ENCODE data around the gene SLC9A3.
A peak's percentile ranks its signal among the peaks of the same experiment; 100 is the strongest.

The SLC9A3 gene

DNA sequence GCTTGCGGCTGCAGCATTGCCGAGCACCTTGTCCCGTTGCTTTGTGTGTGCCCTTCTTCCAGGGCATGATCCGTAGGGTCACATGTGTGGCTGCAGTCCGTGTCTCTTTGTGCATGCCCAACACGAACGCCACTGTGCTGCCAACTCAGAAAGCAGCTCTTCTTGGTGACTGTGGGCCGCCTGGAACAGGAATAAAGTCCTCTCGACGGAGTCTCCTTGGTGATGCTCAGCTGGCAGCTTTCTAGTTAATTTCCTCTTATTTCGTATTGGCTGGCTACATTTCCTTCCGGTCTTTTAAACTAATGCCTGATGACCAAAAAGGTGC, 75.5 kb downstream of the SLC9A3 start:
- ChIA-PET POLR2A (no interaction called here), CTCF (interaction anchor here (1.0 to 1.3 kb wide), 3 partner anchors 18 to 32 kb away, joined by 3 to 6 read pairs (median 3); no protein-coding TSS in a partner anchor)
- Histone ChIP-seq H3K36me3 (ENCODE audit: control insufficient read depth in 4 of 4, insufficient read depth in 4 of 4, low read length in 3 of 4) (peaks cover 39 to 78% (median 61%) of the 10 kb centered on the region in 4 experiments), H3K9me3 (ENCODE audit: control extremely low read depth in 1 of 5, control insufficient read depth in 4 of 5, insufficient read depth in 2 of 5, low read depth in 1 of 5, low read length in 4 of 5) (peaks cover 7 to 28% (median 16%) of the 10 kb centered on the region in 5 experiments), H3K4me3 (ENCODE audit: control insufficient read depth in 1 of 7, extremely low read depth in 1 of 7, insufficient read depth in 4 of 7, low read depth in 2 of 7, low read length in 6 of 7) (no peak overlapping the region), H3K27ac (ENCODE audit: insufficient read depth in 1 of 2, low read depth in 1 of 2, low read length in 2 of 2, poor library complexity in 1 of 2, severe bottlenecking in 2 of 2) (no peak overlapping the region), H3K4me1 (ENCODE audit: control extremely low read depth in 1 of 4, control insufficient read depth in 4 of 4, insufficient read depth in 4 of 4, low read length in 3 of 4) (peaks cover 0 to 36% (median 12%) of the 10 kb centered on the region in 4 experiments), H3K27me3 (replicated peaks in 2 of 5; ENCODE audit: control insufficient read depth in 4 of 5, insufficient read depth in 5 of 5, low read length in 4 of 5) (no peaks in the 10 kb centered on the region)
- no peak for DNase-seq
- WGBS (ENCODE audit: insufficient coverage), result over 99% methylated on average over 12 of the region's 12 CpGs

- CTCF ChIA-PET, result interaction anchor here (1.0 to 4.1 kb wide), 7 partner anchors 9 to 132 kb away, joined by 3 to 14 read pairs (median 6); no protein-coding TSS in a partner anchor
- H3K27me3 ChIP-seq (replicated peaks in 2 of 5; ENCODE audit: control insufficient read depth in 4 of 5, insufficient read depth in 5 of 5, low read length in 4 of 5), result no peaks in the 10 kb centered on the region
- peaks cover 35 to 73% (median 56%) of the 10 kb centered on the region in 4 experiments for H3K36me3 ChIP-seq (ENCODE audit: control insufficient read depth in 4 of 4, insufficient read depth in 4 of 4, low read length in 3 of 4)
- 84% methylated on average over 21 of the region's 21 CpGs for WGBS (ENCODE audit: insufficient coverage)
- peaks cover 7 to 28% (median 16%) of the 10 kb centered on the region in 5 experiments for H3K9me3 ChIP-seq (ENCODE audit: control extremely low read depth in 1 of 5, control insufficient read depth in 4 of 5, insufficient read depth in 2 of 5, low read depth in 1 of 5, low read length in 4 of 5)
- H3K27ac ChIP-seq (ENCODE audit: insufficient read depth in 1 of 2, low read depth in 1 of 2, low read length in 2 of 2, poor library complexity in 1 of 2, severe bottlenecking in 2 of 2), result no peak overlapping the region
- peaks cover 0 to 40% (median 16%) of the 10 kb centered on the region in 4 experiments for H3K4me1 ChIP-seq (ENCODE audit: control extremely low read depth in 1 of 4, control insufficient read depth in 4 of 4, insufficient read depth in 4 of 4, low read length in 3 of 4)
- peak in 1 of 3 donors; percentile 23 for DNase-seq
- no peak overlapping the region for H3K4me3 ChIP-seq (ENCODE audit: control insufficient read depth in 1 of 7, extremely low read depth in 1 of 7, insufficient read depth in 4 of 7, low read depth in 2 of 7, low read length in 6 of 7)
- POLR2A ChIA-PET, result no interaction called here
Observed at GRCh38 chr5:448061-448765, 76.0 kb downstream of the SLC9A3 start.

GRCh38 chr5:447501-447900, 76.7 kb downstream of the SLC9A3 start:
- H3K27ac ChIP-seq (ENCODE audit: insufficient read depth in 1 of 2, low read depth in 1 of 2, low read length in 2 of 2, poor library complexity in 1 of 2, severe bottlenecking in 2 of 2), result no peak overlapping the region
- peaks cover 29 to 65% (median 49%) of the 10 kb centered on the region in 4 experiments for H3K36me3 ChIP-seq (ENCODE audit: control insufficient read depth in 4 of 4, insufficient read depth in 4 of 4, low read length in 3 of 4)
- no peak for DNase-seq
- H3K4me1 ChIP-seq (ENCODE audit: control extremely low read depth in 1 of 4, control insufficient read depth in 4 of 4, insufficient read depth in 4 of 4, low read length in 3 of 4), result peaks cover 0 to 44% (median 20%) of the 10 kb centered on the region in 4 experiments
- H3K4me3 ChIP-seq (ENCODE audit: control insufficient read depth in 1 of 7, extremely low read depth in 1 of 7, insufficient read depth in 4 of 7, low read depth in 2 of 7, low read length in 6 of 7), result no peak overlapping the region
- ChIA-PET CTCF (interaction anchor here (0.7 to 4.1 kb wide), 14 partner anchors 10 to 448 kb away, joined by 3 to 17 read pairs (median 4); partner anchors contain the start of genes BRD9 and TRIP13), POLR2A (no interaction called here)
- no peaks in the 10 kb centered on the region for H3K27me3 ChIP-seq (replicated peaks in 2 of 5; ENCODE audit: control insufficient read depth in 4 of 5, insufficient read depth in 5 of 5, low read length in 4 of 5)
- H3K9me3 ChIP-seq (ENCODE audit: control extremely low read depth in 1 of 5, control insufficient read depth in 4 of 5, insufficient read depth in 2 of 5, low read depth in 1 of 5, low read length in 4 of 5), result peaks cover 7 to 21% (median 15%) of the 10 kb centered on the region in 5 experiments
- WGBS (ENCODE audit: insufficient coverage), result 95% methylated on average over 21 of the region's 21 CpGs

DNA sequence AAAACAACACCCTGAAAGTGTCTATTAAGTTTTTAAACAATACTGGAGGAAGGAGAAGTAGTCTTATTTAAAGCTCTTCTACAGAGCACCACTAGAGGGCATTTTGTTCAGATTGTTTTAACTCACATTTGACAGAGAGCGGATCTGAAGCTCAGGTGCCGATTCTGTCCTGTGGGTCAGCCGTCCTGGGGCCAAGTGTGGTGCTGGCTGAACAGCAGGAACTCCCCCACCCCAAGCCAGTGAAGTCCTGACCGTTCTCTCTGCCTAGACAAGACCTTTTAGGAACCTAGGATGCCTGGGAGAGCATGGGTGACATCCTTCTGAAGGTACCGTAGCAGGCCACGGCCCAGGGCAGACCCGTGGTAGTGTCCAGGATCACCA, 77.4 kb downstream of the SLC9A3 start:
- Histone ChIP-seq H3K4me3 (ENCODE audit: control insufficient read depth in 1 of 7, extremely low read depth in 1 of 7, insufficient read depth in 4 of 7, low read depth in 2 of 7, low read length in 6 of 7) (no peak overlapping the region), H3K36me3 (ENCODE audit: control insufficient read depth in 4 of 4, insufficient read depth in 4 of 4, low read length in 3 of 4) (peaks cover 24 to 59% (median 45%) of the 10 kb centered on the region in 4 experiments), H3K27ac (ENCODE audit: insufficient read depth in 1 of 2, low read depth in 1 of 2, low read length in 2 of 2, poor library complexity in 1 of 2, severe bottlenecking in 2 of 2) (no peak overlapping the region), H3K27me3 (replicated peaks in 2 of 5; ENCODE audit: control insufficient read depth in 4 of 5, insufficient read depth in 5 of 5, low read length in 4 of 5) (no peaks in the 10 kb centered on the region), H3K4me1 (ENCODE audit: control extremely low read depth in 1 of 4, control insufficient read depth in 4 of 4, insufficient read depth in 4 of 4, low read length in 3 of 4) (peaks cover 0 to 50% (median 26%) of the 10 kb centered on the region in 4 experiments), H3K9me3 (ENCODE audit: control extremely low read depth in 1 of 5, control insufficient read depth in 4 of 5, insufficient read depth in 2 of 5, low read depth in 1 of 5, low read length in 4 of 5) (peaks cover 5 to 15% (median 9%) of the 10 kb centered on the region in 5 experiments)
- POLR2A ChIA-PET, result interaction anchor here (0.6 to 1.0 kb wide), 3 partner anchors 29 to 130 kb away, joined by 3 to 6 read pairs (median 3); no protein-coding TSS in a partner anchor
- CTCF ChIA-PET, result interaction anchor here (0.7 to 4.1 kb wide), 17 partner anchors 10 to 449 kb away, joined by 3 to 17 read pairs (median 4); partner anchors contain the start of genes BRD9 and TRIP13
- 58% methylated on average over 7 of the region's 7 CpGs for WGBS (ENCODE audit: insufficient coverage)
- DNase-seq, result peak; percentile 38 to 72 (median 66)

DNA sequence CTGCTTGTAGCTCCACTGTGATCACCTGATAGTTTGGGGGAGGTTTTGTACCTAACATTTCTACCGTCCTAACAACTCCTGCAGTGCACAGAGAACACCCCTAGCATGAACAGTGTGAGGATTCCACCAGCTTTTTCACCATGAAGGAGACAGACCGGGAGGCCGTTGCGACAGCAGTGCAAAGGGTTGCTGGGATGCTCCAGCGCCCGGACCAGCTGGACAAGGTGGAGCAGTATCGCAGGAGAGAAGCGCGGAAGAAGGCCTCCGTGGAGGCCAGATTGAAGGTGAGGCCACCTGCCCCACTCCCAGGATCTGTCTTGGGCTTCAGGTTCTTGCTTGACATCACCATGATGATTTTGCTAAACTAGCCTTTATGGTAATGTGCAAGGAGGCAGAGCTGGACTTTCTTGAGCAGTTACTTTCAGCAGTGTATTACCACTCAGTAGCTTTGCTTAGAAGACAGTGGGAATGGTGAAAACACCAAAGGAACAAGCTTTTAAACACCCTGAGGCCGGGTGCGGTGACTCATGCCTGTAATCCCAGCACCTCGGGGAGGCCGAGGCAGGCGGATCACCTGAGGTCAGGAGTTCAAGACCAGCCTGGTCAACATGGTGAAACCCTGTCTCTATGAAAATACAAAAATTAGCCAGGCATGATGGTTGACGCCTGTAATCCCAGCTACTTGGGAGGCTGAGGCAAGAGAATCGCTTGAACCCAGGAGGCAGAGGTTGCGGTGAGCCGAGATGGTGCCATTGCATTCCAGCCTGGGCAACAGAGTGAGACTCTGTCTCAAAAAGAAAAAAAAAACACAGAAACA, 78.0 kb downstream of the SLC9A3 start:
- Histone ChIP-seq H3K36me3 (ENCODE audit: control insufficient read depth in 4 of 4, insufficient read depth in 4 of 4, low read length in 3 of 4) (peaks cover 18 to 53% (median 39%) of the 10 kb centered on the region in 4 experiments), H3K4me1 (ENCODE audit: control extremely low read depth in 1 of 4, control insufficient read depth in 4 of 4, insufficient read depth in 4 of 4, low read length in 3 of 4) (peaks cover 0 to 53% (median 26%) of the 10 kb centered on the region in 4 experiments), H3K27me3 (replicated peaks in 2 of 5; ENCODE audit: control insufficient read depth in 4 of 5, insufficient read depth in 5 of 5, low read length in 4 of 5) (no peaks in the 10 kb centered on the region), H3K9me3 (ENCODE audit: control extremely low read depth in 1 of 5, control insufficient read depth in 4 of 5, insufficient read depth in 2 of 5, low read depth in 1 of 5, low read length in 4 of 5) (peaks cover 0 to 9% (median 4%) of the 10 kb centered on the region in 5 experiments), H3K27ac (ENCODE audit: insufficient read depth in 1 of 2, low read depth in 1 of 2, low read length in 2 of 2, poor library complexity in 1 of 2, severe bottlenecking in 2 of 2) (no peak overlapping the region), H3K4me3 (ENCODE audit: control insufficient read depth in 1 of 7, extremely low read depth in 1 of 7, insufficient read depth in 4 of 7, low read depth in 2 of 7, low read length in 6 of 7) (no peak overlapping the region)
- CTCF ChIA-PET, result interaction anchor here (0.7 to 4.1 kb wide), 22 partner anchors 9 to 450 kb away, joined by 3 to 17 read pairs (median 4); partner anchors contain the start of genes BRD9 and TRIP13
- DNase-seq, result no peak
- 90% methylated on average over 15 of the region's 19 CpGs for WGBS (ENCODE audit: insufficient coverage)
- POLR2A ChIA-PET, result interaction anchor here (0.6 to 1.0 kb wide), 3 partner anchors 30 to 129 kb away, joined by 3 to 6 read pairs (median 3); no protein-coding TSS in a partner anchor

DNA sequence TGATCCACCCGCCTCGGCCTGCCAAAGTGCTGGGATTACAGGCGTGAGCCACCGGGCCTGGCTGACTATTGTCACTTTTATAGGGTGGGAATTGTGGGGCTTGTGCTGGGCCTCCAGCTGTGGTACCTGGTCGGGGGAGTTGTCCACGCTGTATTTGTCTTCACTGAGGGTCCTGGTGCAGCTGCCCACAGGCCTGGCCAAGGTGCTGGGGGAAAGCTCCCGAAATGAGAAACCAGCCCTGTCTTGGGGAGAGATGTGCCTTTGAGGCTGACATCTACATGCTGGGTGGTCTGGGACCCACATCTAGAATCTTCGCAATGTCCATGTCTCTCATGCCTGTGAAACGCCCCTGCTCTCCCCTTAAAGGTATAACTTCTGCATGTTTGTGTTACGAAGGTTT, 78.7 kb downstream of the SLC9A3 start:
- POLR2A ChIA-PET, result no interaction called here
- Histone ChIP-seq H3K9me3 (ENCODE audit: control extremely low read depth in 1 of 5, control insufficient read depth in 4 of 5, insufficient read depth in 2 of 5, low read depth in 1 of 5, low read length in 4 of 5) (peaks cover 0 to 5% (median 3%) of the 10 kb centered on the region in 5 experiments), H3K27me3 (replicated peaks in 2 of 5; ENCODE audit: control insufficient read depth in 4 of 5, insufficient read depth in 5 of 5, low read length in 4 of 5) (no peaks in the 10 kb centered on the region), H3K4me3 (ENCODE audit: control insufficient read depth in 1 of 7, extremely low read depth in 1 of 7, insufficient read depth in 4 of 7, low read depth in 2 of 7, low read length in 6 of 7) (no peak overlapping the region), H3K36me3 (ENCODE audit: control insufficient read depth in 4 of 4, insufficient read depth in 4 of 4, low read length in 3 of 4) (peaks cover 14 to 46% (median 34%) of the 10 kb centered on the region in 4 experiments), H3K4me1 (ENCODE audit: control extremely low read depth in 1 of 4, control insufficient read depth in 4 of 4, insufficient read depth in 4 of 4, low read length in 3 of 4) (peaks cover 0 to 60% (median 26%) of the 10 kb centered on the region in 4 experiments), H3K27ac (ENCODE audit: insufficient read depth in 1 of 2, low read depth in 1 of 2, low read length in 2 of 2, poor library complexity in 1 of 2, severe bottlenecking in 2 of 2) (no peak overlapping the region)
- CTCF ChIA-PET, result interaction anchor here (0.7 to 4.1 kb wide), 12 partner anchors 11 to 129 kb away, joined by 3 to 17 read pairs (median 4); no protein-coding TSS in a partner anchor
- WGBS (ENCODE audit: insufficient coverage), result 96% methylated on average over 10 of the region's 10 CpGs
- DNase-seq, result no peak
